ENCODE results near the gene RAB11FIP4.

RAB11FIP4 gene

GRCh38 chr17:31404028-31404949 is 12.8 kb downstream of the RAB11FIP4 start:
- peaks cover 4% of the 10 kb centered on the region for H3K4me1 ChIP-seq (ENCODE audit: insufficient read depth, low read length)
- no peak overlapping the region for H3K4me3 ChIP-seq (ENCODE audit: low read length)
- no peaks in the 10 kb centered on the region for H3K36me3 ChIP-seq (ENCODE audit: insufficient read depth, low read length)
- H3K27me3 ChIP-seq (ENCODE audit: insufficient read depth, low read length) = peaks cover 2% of the 10 kb centered on the region
- no peaks in the 10 kb centered on the region for H3K9me3 ChIP-seq (ENCODE audit: low read length)
- H2AFZ ChIP-seq (ENCODE audit: low read depth, low read length) = no peak overlapping the region

- Histone ChIP-seq H3K4me3 (ENCODE audit: low read length) (no peak overlapping the region), H3K36me3 (ENCODE audit: insufficient read depth, low read length) (no peaks in the 10 kb centered on the region), H3K9me3 (ENCODE audit: low read length) (no peaks in the 10 kb centered on the region), H2AFZ (ENCODE audit: low read depth, low read length) (no peak overlapping the region), H3K4me1 (ENCODE audit: insufficient read depth, low read length) (peaks cover 4% of the 10 kb centered on the region), H3K27me3 (ENCODE audit: insufficient read depth, low read length) (peaks cover 2% of the 10 kb centered on the region)
These were observed 14.5 kb downstream of the RAB11FIP4 start for GRCh38 chr17:31405890-31406371.

- H3K4me1 ChIP-seq (ENCODE audit: insufficient read depth, low read length) = peaks cover 2% of the 10 kb centered on the region
- H2AFZ ChIP-seq (ENCODE audit: low read depth, low read length) = no peak overlapping the region
- H3K4me3 ChIP-seq (ENCODE audit: low read length) = no peak overlapping the region
- H3K27me3 ChIP-seq (ENCODE audit: insufficient read depth, low read length) = peaks cover 2% of the 10 kb centered on the region
- no peaks in the 10 kb centered on the region for H3K9me3 ChIP-seq (ENCODE audit: low read length)
- H3K36me3 ChIP-seq (ENCODE audit: insufficient read depth, low read length) = no peaks in the 10 kb centered on the region
These were observed 17.1 kb downstream of the RAB11FIP4 start for GRCh38 chr17:31408586-31408985.

DNA sequence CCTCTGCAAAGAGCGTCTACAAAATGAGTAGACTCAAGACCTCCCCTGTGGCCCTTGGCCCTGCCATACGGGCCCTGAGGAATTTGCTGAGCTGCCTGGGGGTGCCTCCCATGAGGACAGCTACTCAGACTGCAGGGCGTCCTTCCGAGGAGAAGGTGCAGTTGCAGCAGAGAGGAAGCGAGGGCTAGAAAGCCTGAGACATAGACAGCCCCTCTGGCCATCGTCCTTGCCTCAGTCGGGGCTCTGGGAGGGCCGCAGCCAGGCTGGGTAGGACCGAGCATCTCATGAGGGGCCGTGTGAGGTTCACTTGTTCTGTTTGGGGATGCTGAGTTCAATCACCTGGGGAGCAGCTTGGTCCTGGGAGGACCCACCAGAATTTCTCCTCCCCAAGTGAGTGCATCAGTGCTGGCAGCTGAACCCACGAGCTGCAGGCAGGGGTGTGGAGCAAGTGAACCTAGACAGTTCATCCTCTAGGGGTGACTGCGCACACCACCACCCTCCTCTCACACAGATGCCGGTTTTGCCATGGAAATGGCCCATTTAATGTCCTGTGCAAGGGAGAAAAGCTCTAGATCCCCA is 20.3 kb downstream of the RAB11FIP4 start:
- peaks cover 2% of the 10 kb centered on the region for H3K27me3 ChIP-seq (ENCODE audit: insufficient read depth, low read length)
- no peaks in the 10 kb centered on the region for H3K36me3 ChIP-seq (ENCODE audit: insufficient read depth, low read length)
- H3K4me1 ChIP-seq (ENCODE audit: insufficient read depth, low read length) = peaks cover 25% of the 10 kb centered on the region
- H2AFZ ChIP-seq (ENCODE audit: low read depth, low read length) = no peak overlapping the region
- no peak overlapping the region for H3K4me3 ChIP-seq (ENCODE audit: low read length)
- no peaks in the 10 kb centered on the region for H3K9me3 ChIP-seq (ENCODE audit: low read length)

DNA sequence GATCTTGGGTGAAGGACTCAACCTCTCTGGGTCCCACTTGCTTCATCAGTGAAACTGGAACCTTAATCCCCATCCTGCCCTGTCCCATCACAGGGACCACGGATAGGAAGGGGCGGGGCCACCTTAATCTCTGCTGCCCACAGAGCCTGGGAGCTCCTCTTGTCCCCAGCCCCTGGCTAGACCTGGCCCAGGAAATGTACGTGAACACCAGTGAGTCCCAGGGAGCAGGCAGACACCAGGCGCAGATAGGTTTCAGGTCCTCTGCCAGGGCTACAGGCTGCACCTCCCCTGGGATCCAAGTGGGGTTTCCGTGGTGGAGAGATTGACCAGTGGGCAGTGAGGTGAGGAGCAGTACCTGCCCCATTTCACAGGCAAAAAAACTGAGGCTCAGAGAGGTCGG is 21.0 kb downstream of the RAB11FIP4 start:
- Histone ChIP-seq H2AFZ (ENCODE audit: low read depth, low read length) (no peak overlapping the region), H3K4me3 (ENCODE audit: low read length) (no peak overlapping the region), H3K36me3 (ENCODE audit: insufficient read depth, low read length) (no peaks in the 10 kb centered on the region), H3K4me1 (ENCODE audit: insufficient read depth, low read length) (peaks cover 30% of the 10 kb centered on the region), H3K27me3 (ENCODE audit: insufficient read depth, low read length) (peaks cover 2% of the 10 kb centered on the region), H3K9me3 (ENCODE audit: low read length) (no peaks in the 10 kb centered on the region)

- Histone ChIP-seq H3K9me3 (ENCODE audit: low read length) (no peaks in the 10 kb centered on the region), H3K4me3 (ENCODE audit: low read length) (no peak overlapping the region), H3K36me3 (ENCODE audit: insufficient read depth, low read length) (no peaks in the 10 kb centered on the region), H2AFZ (ENCODE audit: low read depth, low read length) (no peak overlapping the region), H3K4me1 (ENCODE audit: insufficient read depth, low read length) (peaks cover 30% of the 10 kb centered on the region), H3K27me3 (ENCODE audit: insufficient read depth, low read length) (peaks cover 2% of the 10 kb centered on the region)
These were observed 21.8 kb downstream of the RAB11FIP4 start for GRCh38 chr17:31413081-31413799.

DNA sequence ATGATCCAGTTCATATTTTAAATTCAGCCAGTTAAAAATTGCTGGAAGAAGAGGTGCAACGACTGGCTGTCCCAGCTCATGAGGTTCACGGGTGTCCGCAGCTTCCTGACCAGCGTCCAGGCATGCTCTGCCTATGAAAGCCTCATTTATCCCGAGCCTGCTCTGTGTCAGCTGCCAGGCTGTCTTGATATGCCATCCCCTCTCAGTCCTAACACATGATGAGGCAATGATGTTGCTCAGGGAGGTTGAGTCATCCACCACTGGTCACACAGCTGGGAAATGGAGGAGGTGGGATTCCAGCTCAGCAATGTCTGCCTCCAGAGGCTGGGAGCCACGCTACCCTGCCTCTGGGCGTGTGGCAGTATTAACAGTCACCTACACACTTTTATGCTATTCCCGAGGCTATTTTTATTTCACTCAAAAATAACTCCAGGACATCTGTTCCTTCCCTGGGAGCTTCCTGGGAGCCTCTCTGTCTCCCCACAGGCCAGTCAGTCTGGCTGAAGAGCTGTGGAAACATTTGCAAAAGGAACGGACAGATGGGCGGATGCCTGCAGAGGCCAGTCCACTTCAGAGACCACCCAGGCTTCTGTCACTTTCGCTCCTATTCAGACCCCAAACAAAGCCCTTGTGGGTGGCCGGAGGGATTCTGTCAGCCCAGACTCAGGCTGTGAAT is 22.5 kb downstream of the RAB11FIP4 start:
- Histone ChIP-seq H2AFZ (ENCODE audit: low read depth, low read length) (no peak overlapping the region), H3K4me1 (ENCODE audit: insufficient read depth, low read length) (peaks cover 33% of the 10 kb centered on the region), H3K9me3 (ENCODE audit: low read length) (no peaks in the 10 kb centered on the region), H3K4me3 (ENCODE audit: low read length) (no peak overlapping the region), H3K36me3 (ENCODE audit: insufficient read depth, low read length) (no peaks in the 10 kb centered on the region), H3K27me3 (ENCODE audit: insufficient read depth, low read length) (no peaks in the 10 kb centered on the region)

GRCh38 chr17:31414550-31414918 is 23.1 kb downstream of the RAB11FIP4 start:
- peaks cover 35% of the 10 kb centered on the region for H3K4me1 ChIP-seq (ENCODE audit: insufficient read depth, low read length)
- no peak overlapping the region for H3K4me3 ChIP-seq (ENCODE audit: low read length)
- no peaks in the 10 kb centered on the region for H3K36me3 ChIP-seq (ENCODE audit: insufficient read depth, low read length)
- H2AFZ ChIP-seq (ENCODE audit: low read depth, low read length) = no peak overlapping the region
- no peaks in the 10 kb centered on the region for H3K27me3 ChIP-seq (ENCODE audit: insufficient read depth, low read length)
- no peaks in the 10 kb centered on the region for H3K9me3 ChIP-seq (ENCODE audit: low read length)

- no peaks in the 10 kb centered on the region for H3K27me3 ChIP-seq (ENCODE audit: insufficient read depth, low read length)
These were observed 23.6 kb downstream of the RAB11FIP4 start for GRCh38 chr17:31415004-31415454.

DNA sequence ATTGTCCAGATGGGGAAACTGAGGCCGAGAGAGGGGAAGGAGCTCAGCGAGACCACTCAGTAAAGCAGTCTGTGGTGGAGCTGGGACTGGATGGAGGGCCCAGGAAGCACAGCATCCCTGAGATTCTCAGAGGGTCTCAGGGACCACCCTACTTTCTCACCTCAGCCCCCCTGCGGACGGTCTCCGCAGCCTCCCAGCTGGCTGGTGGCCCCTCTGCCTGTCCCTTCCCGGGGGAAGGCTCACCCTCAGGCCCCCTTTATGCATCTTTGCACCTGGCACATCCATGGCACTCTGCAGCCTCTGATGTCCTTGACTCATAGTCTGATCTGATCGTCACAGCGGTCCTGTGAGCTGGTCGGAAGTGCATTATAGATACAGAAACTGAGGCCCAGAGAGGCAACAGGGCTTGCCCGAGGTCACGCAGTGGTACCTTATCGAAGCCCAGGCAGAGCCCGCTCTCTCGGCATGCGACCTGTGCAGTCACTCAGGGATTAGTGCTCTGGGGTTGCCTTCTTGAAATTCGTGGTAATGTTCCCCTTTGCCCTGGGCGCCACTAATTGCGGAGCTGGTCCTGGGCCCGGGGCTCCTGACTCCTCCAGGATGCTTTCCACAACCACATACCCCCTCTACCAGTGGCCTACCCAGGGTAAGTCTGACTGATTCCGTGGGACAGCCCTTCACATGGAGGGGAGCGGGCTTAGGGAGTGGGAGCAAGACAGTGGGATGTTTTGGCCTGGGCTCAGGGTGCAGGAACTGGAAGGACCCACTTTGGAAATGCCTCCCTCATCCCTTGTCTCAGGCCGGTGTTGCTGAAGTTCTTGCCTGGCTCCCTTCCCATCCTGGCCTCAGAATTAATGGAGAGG is 24.4 kb downstream of the RAB11FIP4 start:
- no peak overlapping the region for H3K4me3 ChIP-seq (ENCODE audit: low read length)
- H2AFZ ChIP-seq (ENCODE audit: low read depth, low read length) = no peak overlapping the region
- H3K36me3 ChIP-seq (ENCODE audit: insufficient read depth, low read length) = no peaks in the 10 kb centered on the region
- peaks cover 35% of the 10 kb centered on the region for H3K4me1 ChIP-seq (ENCODE audit: insufficient read depth, low read length)
- no peaks in the 10 kb centered on the region for H3K9me3 ChIP-seq (ENCODE audit: low read length)
- no peaks in the 10 kb centered on the region for H3K27me3 ChIP-seq (ENCODE audit: insufficient read depth, low read length)

More at GRCh38 chr17:31415004-31415454, 23.6 kb downstream of the RAB11FIP4 start:
- no peaks in the 10 kb centered on the region for H3K36me3 ChIP-seq (ENCODE audit: insufficient read depth, low read length)
- H3K4me1 ChIP-seq (ENCODE audit: insufficient read depth, low read length) = peaks cover 35% of the 10 kb centered on the region
- H3K4me3 ChIP-seq (ENCODE audit: low read length) = no peak overlapping the region
- H3K9me3 ChIP-seq (ENCODE audit: low read length) = no peaks in the 10 kb centered on the region
- H2AFZ ChIP-seq (ENCODE audit: low read depth, low read length) = no peak overlapping the region

- Histone ChIP-seq H3K36me3 (ENCODE audit: insufficient read depth, low read length) (no peaks in the 10 kb centered on the region), H3K4me3 (ENCODE audit: low read length) (no peak overlapping the region), H3K9me3 (ENCODE audit: low read length) (no peaks in the 10 kb centered on the region), H2AFZ (ENCODE audit: low read depth, low read length) (no peak overlapping the region), H3K4me1 (ENCODE audit: insufficient read depth, low read length) (peaks cover 35% of the 10 kb centered on the region), H3K27me3 (ENCODE audit: insufficient read depth, low read length) (no peaks in the 10 kb centered on the region)
These were observed 25.0 kb downstream of the RAB11FIP4 start for GRCh38 chr17:31416503-31416923.

Data from neuron (in vitro differentiated cells).